ENCODE measurements around the gene RRAGC. TPM values are rescaled to one million over a fixed set of nuclear protein-coding genes. Genes with fewer than 3 reads are reported as not detected.

The RRAGC gene
- total and polyA plus RNA-seq, 3 donors from 2014 or later, result 25.2 to 40.3 (median 29.5) TPM

GRCh38 chr1:38827318-38827717 lies 32.3 kb downstream of the RRAGC start:
- Histone ChIP-seq H3K9me3 (no peaks in the 10 kb centered on the region), H3K27ac (no peak overlapping the region), H3K27me3 (no peaks in the 10 kb centered on the region), H3K36me3 (ENCODE audit: low read depth, missing control alignments) (no peaks in the 10 kb centered on the region), H3K4me1 (no peaks in the 10 kb centered on the region), H3K4me3 (no peak overlapping the region)
- no peak for DNase-seq
- intact Hi-C loops (cut with DNase I; ENCODE audit: low total_unique reads), result no loop called here
- TF ChIP-seq, protein P1, sequence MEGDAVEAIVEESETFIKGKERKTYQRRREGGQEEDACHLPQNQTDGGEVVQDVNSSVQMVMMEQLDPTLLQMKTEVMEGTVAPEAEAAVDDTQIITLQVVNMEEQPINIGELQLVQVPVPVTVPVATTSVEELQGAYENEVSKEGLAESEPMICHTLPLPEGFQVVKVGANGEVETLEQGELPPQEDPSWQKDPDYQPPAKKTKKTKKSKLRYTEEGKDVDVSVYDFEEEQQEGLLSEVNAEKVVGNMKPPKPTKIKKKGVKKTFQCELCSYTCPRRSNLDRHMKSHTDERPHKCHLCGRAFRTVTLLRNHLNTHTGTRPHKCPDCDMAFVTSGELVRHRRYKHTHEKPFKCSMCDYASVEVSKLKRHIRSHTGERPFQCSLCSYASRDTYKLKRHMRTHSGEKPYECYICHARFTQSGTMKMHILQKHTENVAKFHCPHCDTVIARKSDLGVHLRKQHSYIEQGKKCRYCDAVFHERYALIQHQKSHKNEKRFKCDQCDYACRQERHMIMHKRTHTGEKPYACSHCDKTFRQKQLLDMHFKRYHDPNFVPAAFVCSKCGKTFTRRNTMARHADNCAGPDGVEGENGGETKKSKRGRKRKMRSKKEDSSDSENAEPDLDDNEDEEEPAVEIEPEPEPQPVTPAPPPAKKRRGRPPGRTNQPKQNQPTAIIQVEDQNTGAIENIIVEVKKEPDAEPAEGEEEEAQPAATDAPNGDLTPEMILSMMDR (IDR thresholded peaks at IDR 0.05), result no peak
- no peak for TF ChIP-seq POLR2A (IDR thresholded peaks at IDR 0.05)
- WGBS, 2 donors, result 82 to 85% methylated on average over 2 of the region's 2 CpGs

GRCh38 chr1:38826886-38827285 lies 32.7 kb downstream of the RRAGC start:
- TF ChIP-seq, protein P1 (IDR thresholded peaks at IDR 0.05), result no peak
- TF ChIP-seq POLR2A (IDR thresholded peaks at IDR 0.05), result no peak
- no peaks in the 10 kb centered on the region for H3K36me3 ChIP-seq (ENCODE audit: low read depth, missing control alignments)
- DNase-seq, result no peak
- intact Hi-C loops (cut with DNase I; ENCODE audit: low total_unique reads), result no loop called here
- H3K27me3 ChIP-seq, result no peaks in the 10 kb centered on the region
- H3K4me1 ChIP-seq, result no peaks in the 10 kb centered on the region
- H3K9me3 ChIP-seq, result no peaks in the 10 kb centered on the region
- H3K4me3 ChIP-seq, result no peak overlapping the region
- H3K27ac ChIP-seq, result no peak overlapping the region

DNA sequence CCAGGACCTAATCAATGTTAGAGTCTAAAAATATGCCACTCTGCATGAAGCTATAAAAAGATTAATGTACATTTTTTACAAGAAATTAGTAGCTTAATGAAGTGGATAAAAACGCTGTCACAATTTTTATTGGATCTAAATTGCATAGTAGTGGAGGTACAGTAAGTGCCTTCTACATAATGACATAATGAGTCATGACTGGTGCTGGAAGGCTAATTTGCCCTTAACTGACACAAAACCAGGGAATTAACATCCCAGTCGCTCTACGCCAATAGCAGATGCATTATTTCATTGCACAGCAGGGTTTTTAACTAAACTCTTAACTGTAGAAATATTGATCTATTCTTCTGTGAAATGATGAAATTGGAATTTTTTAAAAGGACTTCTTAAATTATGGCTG lies 33.3 kb downstream of the RRAGC start:
- H3K4me3 ChIP-seq, result no peak overlapping the region
- 63 to 74% methylated on average over 3 of the region's 3 CpGs for WGBS, 2 donors
- H3K9me3 ChIP-seq, result no peaks in the 10 kb centered on the region
- no peaks in the 10 kb centered on the region for H3K27me3 ChIP-seq
- no peaks in the 10 kb centered on the region for H3K4me1 ChIP-seq
- intact Hi-C loops (cut with DNase I; ENCODE audit: low total_unique reads), result no loop called here
- H3K27ac ChIP-seq, result no peak overlapping the region
- no peak for DNase-seq
- no peaks in the 10 kb centered on the region for H3K36me3 ChIP-seq (ENCODE audit: low read depth, missing control alignments)
- TF ChIP-seq POLR2A (IDR thresholded peaks at IDR 0.05), result no peak
- TF ChIP-seq, protein P1 (IDR thresholded peaks at IDR 0.05), result no peak

DNA sequence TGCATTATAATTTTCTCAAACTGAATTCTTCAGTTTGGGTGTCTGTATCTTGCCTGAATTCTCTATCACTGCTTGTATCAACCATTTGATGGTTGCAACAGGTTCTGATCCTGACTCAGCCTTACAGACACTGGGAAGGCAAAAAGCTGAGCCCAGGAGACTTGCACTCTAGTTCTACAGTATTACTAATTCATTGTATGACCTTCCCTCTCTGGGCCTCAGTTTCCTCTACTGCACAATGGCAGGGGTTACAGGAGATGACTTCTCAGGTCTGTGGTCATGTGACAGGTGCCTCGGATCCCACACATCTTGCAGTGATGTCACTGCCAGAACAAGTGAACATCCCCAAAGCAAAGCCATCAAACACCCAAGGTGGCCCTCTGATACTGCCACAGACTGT lies 38.7 kb downstream of the RRAGC start:
- WGBS, 2 donors, result 90% methylated on average over 1 of the region's 1 CpG; no CpG with 5 or more reads in 1 of the 2 donors
- Histone ChIP-seq H3K4me1 (peaks cover 9% of the 10 kb centered on the region), H3K36me3 (ENCODE audit: low read depth, missing control alignments) (no peaks in the 10 kb centered on the region), H3K9me3 (no peaks in the 10 kb centered on the region), H3K4me3 (no peak overlapping the region), H3K27me3 (no peaks in the 10 kb centered on the region), H3K27ac (no peak overlapping the region)
- intact Hi-C loops (cut with DNase I; ENCODE audit: low total_unique reads), result no loop called here
- TF ChIP-seq POLR2A (IDR thresholded peaks at IDR 0.05), result no peak
- TF ChIP-seq, protein P1 (IDR thresholded peaks at IDR 0.05), result no peak
- no peak for DNase-seq

- TF ChIP-seq, protein P1 (IDR thresholded peaks at IDR 0.05), result no peak
- no peak for TF ChIP-seq POLR2A (IDR thresholded peaks at IDR 0.05)
- intact Hi-C loops (cut with DNase I; ENCODE audit: low total_unique reads), result no loop called here
- Histone ChIP-seq H3K4me1 (peaks cover 13% of the 10 kb centered on the region), H3K27me3 (no peaks in the 10 kb centered on the region), H3K9me3 (no peaks in the 10 kb centered on the region), H3K36me3 (ENCODE audit: low read depth, missing control alignments) (no peaks in the 10 kb centered on the region), H3K27ac (no peak overlapping the region), H3K4me3 (no peak overlapping the region)
- 35 to 49% methylated on average over 2 of the region's 2 CpGs for WGBS, 2 donors
- DNase-seq, result no peak
Measured at GRCh38 chr1:38819516-38819915, 40.1 kb downstream of the RRAGC start.

Data from testis (tissue), 3 donors.